ENCODE measurements around the gene ENPP6. TPM values are rescaled to one million over a fixed set of nuclear protein-coding genes. Genes with fewer than 3 reads are reported as not detected.

ENPP6 gene
- total and polyA plus RNA-seq, 3 experiments from 2014 or later, result 0.04 to 0.07 TPM; not detected in 1

DNA sequence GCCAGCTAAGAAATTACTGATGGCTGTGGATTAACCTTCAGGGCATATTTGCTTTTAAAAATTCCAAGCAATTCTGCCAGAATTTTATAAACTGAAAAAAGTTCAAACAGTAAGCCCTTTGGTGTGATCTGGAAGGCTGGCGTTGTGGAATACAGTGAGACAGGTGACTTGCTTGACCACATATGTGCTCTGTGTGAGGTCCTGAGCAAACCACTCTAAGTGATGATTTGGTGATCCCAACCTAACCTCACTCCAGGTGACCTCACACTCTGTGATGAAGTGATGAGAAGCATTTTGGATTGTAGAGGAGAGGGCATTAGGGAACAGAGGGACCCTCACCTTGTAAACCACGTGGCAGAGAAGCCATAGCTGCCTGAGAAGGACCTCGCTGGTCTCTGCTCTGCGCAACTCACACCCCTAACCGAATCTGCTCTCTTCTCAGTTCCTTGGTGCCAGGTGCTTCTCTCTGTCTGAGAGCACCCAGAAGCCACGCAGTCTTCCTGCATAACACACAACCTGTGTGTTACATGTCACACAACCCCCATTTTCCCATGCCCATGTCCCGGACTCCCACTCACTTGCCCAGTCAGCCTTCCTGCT is 106.3 kb downstream of the ENPP6 start:
- POLR2A ChIA-PET, result no interaction called here

DNA sequence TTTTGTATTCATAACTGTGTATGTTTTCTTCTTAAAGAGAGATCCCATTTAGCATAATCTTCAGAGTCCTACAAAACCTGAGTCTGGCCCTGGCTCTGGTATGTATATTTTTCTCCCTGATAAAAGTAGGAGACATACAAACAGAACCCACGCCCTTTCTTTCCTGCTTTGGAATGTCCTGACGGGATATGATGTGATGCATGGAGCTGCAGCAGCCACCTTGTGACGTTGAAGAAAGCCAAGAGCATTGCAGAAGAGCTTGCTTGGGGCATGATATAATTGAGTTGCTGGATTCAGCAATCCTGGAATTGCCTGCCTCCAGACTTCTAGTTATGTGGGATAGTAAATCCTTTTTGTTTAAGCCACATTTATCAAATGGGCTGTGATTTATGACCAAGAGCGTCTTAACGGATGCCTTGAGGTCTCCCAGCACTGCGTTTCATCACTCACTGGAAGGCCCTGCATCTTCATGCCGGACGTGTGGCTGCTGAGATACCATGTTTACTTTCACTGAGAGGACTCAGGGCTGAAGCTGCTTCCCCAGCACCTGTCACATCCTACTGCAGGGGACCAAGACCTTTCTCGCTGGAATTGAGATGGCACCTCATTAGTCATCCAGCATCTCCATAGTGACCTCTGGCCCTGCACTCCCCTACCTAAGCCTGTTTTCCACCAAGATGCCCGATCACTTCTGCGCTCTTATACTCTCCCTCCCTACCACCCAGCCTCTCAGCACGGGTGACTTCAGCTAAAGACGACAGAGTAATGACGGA is 107.0 kb downstream of the ENPP6 start:
- POLR2A ChIA-PET, result no interaction called here
- H3K27me3 ChIP-seq (ENCODE audit: insufficient read depth, low read length, poor library complexity, severe bottlenecking), result no peaks in the 10 kb centered on the region
- H3K4me1 Mint-ChIP-seq, result no peaks in the 10 kb centered on the region
- no peak for DNase-seq
- H3K9me3 Mint-ChIP-seq, result peaks cover 0 to 3% (median 0%) of the 10 kb centered on the region in 5 donors
- CTCF ChIA-PET, result no interaction called here
- H3K36me3 ChIP-seq (ENCODE audit: insufficient read depth, low read length), result no peaks in the 10 kb centered on the region
- no peak overlapping the region for H3K4me3 Mint-ChIP-seq
- no peak overlapping the region for H3K27ac ChIP-seq (ENCODE audit: low read depth, low read length)
- H3K4me3 ChIP-seq (ENCODE audit: low read length), result no peak overlapping the region
- H3K9me3 ChIP-seq (ENCODE audit: low read length), result no peaks in the 10 kb centered on the region
- H3K27me3 Mint-ChIP-seq, result peaks cover 8 to 33% of the 10 kb centered on the region in 2 donors
- H3K36me3 Mint-ChIP-seq, result no peaks in the 10 kb centered on the region
- H3K4me1 ChIP-seq (ENCODE audit: insufficient read depth, low read length), result no peaks in the 10 kb centered on the region
- H3K27ac Mint-ChIP-seq, result no peak overlapping the region

More for the DNA sequence above, 106.3 kb downstream of the ENPP6 start:
- no peak overlapping the region for H3K4me3 ChIP-seq (ENCODE audit: low read length)
- CTCF ChIA-PET, result no interaction called here
- H3K4me1 Mint-ChIP-seq, result no peaks in the 10 kb centered on the region
- peaks cover 0 to 3% (median 0%) of the 10 kb centered on the region in 5 donors for H3K9me3 Mint-ChIP-seq
- no peaks in the 10 kb centered on the region for H3K9me3 ChIP-seq (ENCODE audit: low read length)
- no peak overlapping the region for H3K27ac Mint-ChIP-seq
- H3K4me3 Mint-ChIP-seq, result no peak overlapping the region
- H3K36me3 ChIP-seq (ENCODE audit: insufficient read depth, low read length), result no peaks in the 10 kb centered on the region
- H3K27me3 ChIP-seq (ENCODE audit: insufficient read depth, low read length, poor library complexity, severe bottlenecking), result no peaks in the 10 kb centered on the region
- no peaks in the 10 kb centered on the region for H3K4me1 ChIP-seq (ENCODE audit: insufficient read depth, low read length)
- H3K36me3 Mint-ChIP-seq, result no peaks in the 10 kb centered on the region
- peaks cover 6 to 31% of the 10 kb centered on the region in 2 donors for H3K27me3 Mint-ChIP-seq
- H3K27ac ChIP-seq (ENCODE audit: low read depth, low read length), result no peak overlapping the region
- no peak for DNase-seq

DNA sequence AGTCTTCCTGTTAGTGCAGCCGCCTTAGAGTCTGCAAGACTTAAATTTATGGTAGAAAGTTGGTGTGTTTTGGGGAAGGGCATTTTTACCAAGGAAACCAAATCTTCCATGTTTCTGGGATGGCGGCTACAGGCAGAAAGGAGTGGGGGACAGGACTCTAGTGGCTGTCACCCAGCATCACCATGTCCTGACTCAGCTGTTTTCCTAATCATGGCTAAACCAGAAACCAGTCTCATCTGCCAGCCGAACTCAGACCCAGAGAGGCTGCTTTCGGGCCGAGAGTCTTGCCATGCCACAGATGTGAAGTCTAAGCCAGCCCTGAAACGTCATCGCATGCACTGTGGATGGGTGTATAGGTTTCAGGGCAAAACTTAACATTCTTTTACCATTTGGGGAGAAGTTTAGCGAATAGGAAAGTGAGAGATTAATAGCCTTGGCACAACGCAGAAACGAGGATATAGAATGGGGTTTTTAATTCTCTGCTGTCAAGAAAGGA is 109.6 kb downstream of the ENPP6 start:
- no peaks in the 10 kb centered on the region for H3K27me3 ChIP-seq (ENCODE audit: insufficient read depth, low read length, poor library complexity, severe bottlenecking)
- DNase-seq, result no peak
- ChIA-PET CTCF (no interaction called here), POLR2A (no interaction called here)
- no peaks in the 10 kb centered on the region for H3K4me1 Mint-ChIP-seq
- H3K27me3 Mint-ChIP-seq, result peaks cover 5 to 27% of the 10 kb centered on the region in 2 donors
- no peak overlapping the region for H3K27ac ChIP-seq (ENCODE audit: low read depth, low read length)
- H3K27ac Mint-ChIP-seq, result no peak overlapping the region
- H3K9me3 Mint-ChIP-seq, result peaks cover 0 to 3% (median 0%) of the 10 kb centered on the region in 5 donors
- no peaks in the 10 kb centered on the region for H3K36me3 ChIP-seq (ENCODE audit: insufficient read depth, low read length)
- no peaks in the 10 kb centered on the region for H3K36me3 Mint-ChIP-seq
- H3K9me3 ChIP-seq (ENCODE audit: low read length), result no peaks in the 10 kb centered on the region
- H3K4me3 ChIP-seq (ENCODE audit: low read length), result no peak overlapping the region
- no peak overlapping the region for H3K4me3 Mint-ChIP-seq
- H3K4me1 ChIP-seq (ENCODE audit: insufficient read depth, low read length), result no peaks in the 10 kb centered on the region

DNA sequence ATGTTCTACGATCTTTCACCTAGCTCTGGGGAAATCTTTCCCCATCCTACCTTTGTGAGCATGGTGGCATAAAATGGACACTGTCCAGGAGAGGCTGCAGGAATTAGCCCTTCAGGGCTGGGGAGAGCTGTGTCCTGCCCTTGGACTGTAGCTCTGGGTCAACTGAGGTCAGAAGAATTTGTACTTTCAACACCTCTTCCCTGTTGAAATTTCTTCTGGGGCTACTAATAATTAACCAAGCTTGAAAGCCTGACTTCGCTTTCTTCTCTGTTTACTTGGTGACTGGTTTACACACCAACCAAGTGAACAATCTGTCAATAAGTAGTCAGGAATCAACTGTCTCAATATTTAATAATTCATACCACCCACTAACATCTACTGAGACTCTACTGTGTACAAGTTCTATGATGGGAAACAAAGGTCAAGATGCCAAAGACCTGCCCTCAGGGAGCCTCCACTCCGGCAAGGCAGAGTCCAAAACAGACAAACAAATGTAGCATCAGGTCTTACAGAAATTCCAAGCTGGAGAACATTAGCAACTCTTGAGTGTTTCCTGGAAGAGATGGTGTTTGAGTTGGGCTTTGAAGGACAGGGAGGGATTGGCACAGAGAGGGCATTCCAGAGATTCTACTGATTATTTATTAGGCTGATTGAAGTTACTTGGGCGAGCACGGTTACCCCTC is 113.1 kb downstream of the ENPP6 start:
- no peak for DNase-seq
- H3K27ac ChIP-seq (ENCODE audit: low read depth, low read length), result no peak overlapping the region
- H3K9me3 ChIP-seq (ENCODE audit: low read length), result no peaks in the 10 kb centered on the region
- ChIA-PET CTCF (no interaction called here), POLR2A (no interaction called here)
- Mint-ChIP-seq H3K27ac (no peak overlapping the region), H3K9me3 (peaks cover 0 to 2% (median 0%) of the 10 kb centered on the region in 5 donors), H3K4me3 (no peak overlapping the region), H3K27me3 (peaks cover 4 to 24% of the 10 kb centered on the region in 2 donors), H3K36me3 (no peaks in the 10 kb centered on the region), H3K4me1 (peaks cover 0 to 5% (median 0%) of the 10 kb centered on the region in 3 donors)
- H3K4me3 ChIP-seq (ENCODE audit: low read length), result no peak overlapping the region
- H3K36me3 ChIP-seq (ENCODE audit: insufficient read depth, low read length), result no peaks in the 10 kb centered on the region
- H3K27me3 ChIP-seq (ENCODE audit: insufficient read depth, low read length, poor library complexity, severe bottlenecking), result no peaks in the 10 kb centered on the region
- H3K4me1 ChIP-seq (ENCODE audit: insufficient read depth, low read length), result no peaks in the 10 kb centered on the region

DNA sequence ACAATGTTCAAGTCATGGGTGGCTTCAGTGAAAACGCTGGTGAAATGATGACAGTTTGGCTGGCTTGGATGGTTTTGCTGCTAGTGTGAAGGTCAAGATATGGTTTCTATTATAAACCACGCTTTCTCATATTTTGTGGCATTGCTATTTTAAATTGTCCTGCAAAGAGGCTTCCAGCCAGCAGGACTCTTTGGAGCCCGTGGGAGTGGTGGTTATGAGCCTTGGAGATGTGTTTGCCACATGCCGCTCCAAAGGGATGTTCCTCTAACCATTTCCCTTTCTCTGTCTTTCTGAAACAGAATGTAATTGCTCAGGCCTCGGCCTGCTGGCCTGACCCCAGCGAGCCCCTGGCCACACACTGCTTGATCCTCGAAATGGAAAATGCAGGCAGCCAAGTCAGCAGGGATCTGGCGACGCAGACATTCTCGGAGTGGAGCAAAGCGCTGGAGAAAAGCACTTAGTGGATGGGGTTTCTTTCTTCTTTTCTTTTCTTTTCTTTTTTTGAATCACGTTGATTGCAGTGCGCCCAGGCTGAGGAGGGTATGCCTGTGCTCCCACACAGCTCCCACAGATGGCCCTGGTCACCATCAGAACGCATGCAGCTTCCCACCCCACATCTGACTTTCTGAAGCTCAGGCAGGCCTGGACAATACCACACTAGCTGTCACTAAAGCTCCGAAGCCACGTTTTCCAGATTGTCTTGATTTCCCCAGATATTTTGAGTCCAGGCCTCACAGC is 114.0 kb downstream of the ENPP6 start:
- Mint-ChIP-seq H3K4me3 (no peak overlapping the region), H3K36me3 (no peaks in the 10 kb centered on the region), H3K27ac (no peak overlapping the region), H3K4me1 (peaks cover 0 to 5% (median 0%) of the 10 kb centered on the region in 3 donors), H3K9me3 (peaks cover 0 to 2% (median 0%) of the 10 kb centered on the region in 5 donors), H3K27me3 (peaks cover 5 to 23% of the 10 kb centered on the region in 2 donors)
- no peaks in the 10 kb centered on the region for H3K9me3 ChIP-seq (ENCODE audit: low read length)
- ChIA-PET POLR2A (no interaction called here), CTCF (no interaction called here)
- H3K27ac ChIP-seq (ENCODE audit: low read depth, low read length), result no peak overlapping the region
- DNase-seq, result no peak
- H3K27me3 ChIP-seq (ENCODE audit: insufficient read depth, low read length, poor library complexity, severe bottlenecking), result no peaks in the 10 kb centered on the region
- H3K4me1 ChIP-seq (ENCODE audit: insufficient read depth, low read length), result no peaks in the 10 kb centered on the region
- no peak overlapping the region for H3K4me3 ChIP-seq (ENCODE audit: low read length)
- H3K36me3 ChIP-seq (ENCODE audit: insufficient read depth, low read length), result no peaks in the 10 kb centered on the region

DNA sequence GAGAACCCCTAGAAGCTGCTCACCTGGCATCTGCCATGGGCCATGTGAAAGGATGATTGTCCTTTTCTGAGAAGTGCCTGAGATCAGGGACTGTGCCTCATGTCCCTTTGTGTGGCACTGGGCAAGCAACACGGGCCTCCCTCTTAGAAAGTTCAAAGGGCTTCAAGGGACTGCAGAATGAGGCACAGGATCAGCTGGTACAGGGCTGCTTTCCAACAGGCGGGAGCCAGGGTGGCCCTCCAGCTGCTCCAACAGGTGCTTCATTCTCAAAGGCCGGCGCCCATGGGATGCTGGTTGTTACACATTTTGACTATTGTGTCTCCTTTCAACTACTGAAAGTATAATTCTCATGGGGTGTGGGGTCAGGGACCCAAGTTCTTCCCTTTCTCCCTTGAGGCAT is 114.7 kb downstream of the ENPP6 start:
- DNase-seq, result no peak
- ChIA-PET POLR2A (no interaction called here), CTCF (no interaction called here)
- H3K9me3 Mint-ChIP-seq, result peaks cover 0 to 2% (median 0%) of the 10 kb centered on the region in 5 donors
- Histone ChIP-seq H3K36me3 (ENCODE audit: insufficient read depth, low read length) (no peaks in the 10 kb centered on the region), H3K27me3 (ENCODE audit: insufficient read depth, low read length, poor library complexity, severe bottlenecking) (no peaks in the 10 kb centered on the region), H3K4me1 (ENCODE audit: insufficient read depth, low read length) (no peaks in the 10 kb centered on the region), H3K4me3 (ENCODE audit: low read length) (no peak overlapping the region), H3K9me3 (ENCODE audit: low read length) (no peaks in the 10 kb centered on the region), H3K27ac (ENCODE audit: low read depth, low read length) (no peak overlapping the region)
- no peak overlapping the region for H3K4me3 Mint-ChIP-seq
- H3K27me3 Mint-ChIP-seq, result peaks cover 5 to 22% of the 10 kb centered on the region in 2 donors
- peaks cover 0 to 5% (median 0%) of the 10 kb centered on the region in 3 donors for H3K4me1 Mint-ChIP-seq
- no peak overlapping the region for H3K27ac Mint-ChIP-seq
- H3K36me3 Mint-ChIP-seq, result no peaks in the 10 kb centered on the region

DNA sequence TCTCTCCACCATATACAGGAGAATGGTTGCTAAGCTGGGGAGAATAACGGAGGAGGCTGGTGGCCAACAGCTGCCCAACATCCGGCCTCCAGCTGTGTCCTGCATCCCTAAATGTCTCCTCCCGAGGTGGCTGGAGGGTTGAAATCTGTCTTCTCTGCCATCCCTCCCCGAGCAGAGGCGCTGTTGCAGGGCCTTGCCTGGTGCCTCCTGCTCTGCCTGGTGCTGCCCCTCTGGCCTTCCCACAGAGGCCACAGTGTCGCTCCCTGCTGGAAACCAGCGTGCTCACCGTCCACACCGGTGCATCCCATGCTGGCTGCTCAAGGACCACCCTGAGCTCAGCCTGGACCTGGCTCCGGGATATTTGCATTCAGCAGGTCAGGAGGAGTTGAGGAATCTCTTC is 115.2 kb downstream of the ENPP6 start:
- no peaks in the 10 kb centered on the region for H3K4me1 ChIP-seq (ENCODE audit: insufficient read depth, low read length)
- Mint-ChIP-seq H3K27me3 (peaks cover 5 to 23% of the 10 kb centered on the region in 2 donors), H3K4me3 (no peak overlapping the region), H3K4me1 (peaks cover 1 to 9% (median 2%) of the 10 kb centered on the region in 3 donors), H3K36me3 (no peaks in the 10 kb centered on the region), H3K27ac (no peak overlapping the region), H3K9me3 (peaks cover 0 to 2% (median 0%) of the 10 kb centered on the region in 5 donors)
- H3K36me3 ChIP-seq (ENCODE audit: insufficient read depth, low read length), result no peaks in the 10 kb centered on the region
- H3K27me3 ChIP-seq (ENCODE audit: insufficient read depth, low read length, poor library complexity, severe bottlenecking), result no peaks in the 10 kb centered on the region
- no peak for DNase-seq
- POLR2A ChIA-PET, result no interaction called here
- no peaks in the 10 kb centered on the region for H3K9me3 ChIP-seq (ENCODE audit: low read length)
- no peak overlapping the region for H3K27ac ChIP-seq (ENCODE audit: low read depth, low read length)
- H3K4me3 ChIP-seq (ENCODE audit: low read length), result no peak overlapping the region
- CTCF ChIA-PET, result no interaction called here
